HepG2 (cell line): ENCODE data around the gene TTK. TPM values are rescaled to one million over a fixed set of nuclear protein-coding genes. Genes with fewer than 3 reads are reported as not detected.

Experiments
- CEBPG ChIP-seq: IDR thresholded peaks from 2 replicates; pipeline ENCODE4 v1.6.1; 2016
- HCFC1 ChIP-seq: fragments of 150-350 bp; IDR thresholded peaks from 2 replicates; pipeline ENCODE4 v1.6.1; 2014; ENCODE audit warnings: low read depth, low read length
- HNF4A ChIP-seq: sonication (generic); formaldehyde crosslinking; IDR thresholded peaks from 2 replicates; pipeline ENCODE4 v1.4.0; 2020; ENCODE audit warnings: missing genetic modification reagents
- HOXA9 ChIP-seq: sonication (generic); formaldehyde crosslinking; IDR thresholded peaks from 2 replicates; pipeline ENCODE4 v1.8.1; 2022; ENCODE audit warnings: missing genetic modification reagents, mild to moderate bottlenecking, moderate library complexity, borderline replicate concordance
- IRF9 ChIP-seq: sonication (generic); formaldehyde crosslinking; IDR thresholded peaks from 2 replicates; pipeline ENCODE4 v1.8.0; 2022; ENCODE audit warnings: missing genetic modification reagents, mild to moderate bottlenecking, borderline replicate concordance
- MXD1 ChIP-seq: sonication (generic); formaldehyde crosslinking; IDR thresholded peaks from 2 replicates; pipeline ENCODE4 v1.4.0; 2020; ENCODE audit warnings: mild to moderate bottlenecking, missing genetic modification reagents
- SKI ChIP-seq: fragments of 450-650 bp; IDR thresholded peaks from one replicate; pipeline ENCODE4 v1.6.1; 2018; ENCODE audit warnings: mild to moderate bottlenecking; ENCODE audit not compliant: partially characterized antibody
- SNAPC5 ChIP-seq: sonication (generic); formaldehyde crosslinking; IDR thresholded peaks from 2 replicates; pipeline ENCODE4 v1.8.1; 2023; ENCODE audit warnings: mild to moderate bottlenecking, missing genetic modification reagents, borderline replicate concordance
- TCF12 ChIP-seq, 2 experiments: fragments of 450-650 bp in 1 of 2; sonication (generic) in 1 of 2; formaldehyde crosslinking in 1 of 2; IDR thresholded peaks; 2 replicates each; pipeline versions ENCODE4 v1.6.1 to v1.8.0; 2017 to 2022; ENCODE audit warnings: antibody characterized with exemption in 1 of 2, mild to moderate bottlenecking in 1 of 2, missing genetic modification reagents in 1 of 2, moderate library complexity in 1 of 2
- ZBTB10 ChIP-seq: sonication (generic); formaldehyde crosslinking; IDR thresholded peaks from 2 replicates; pipeline ENCODE4 v1.4.0; 2020; ENCODE audit warnings: missing genetic modification reagents, borderline replicate concordance
- ZBTB4 ChIP-seq: sonication (generic); formaldehyde crosslinking; IDR thresholded peaks from 2 replicates; pipeline ENCODE4 v1.4.0; 2020; ENCODE audit warnings: missing genetic modification reagents, mild to moderate bottlenecking, borderline replicate concordance
- ZNF205 ChIP-seq: IDR thresholded peaks from 2 replicates; pipeline ENCODE4 v1.6.1; 2018; ENCODE audit warnings: missing biosample characterization, missing genetic modification reagents
- ZNF446 ChIP-seq: sonication (generic); formaldehyde crosslinking; IDR thresholded peaks from 2 replicates; pipeline ENCODE4 v1.5.0; 2020; ENCODE audit warnings: mild to moderate bottlenecking, missing genetic modification reagents
- ZNF564 ChIP-seq: sonication (generic); formaldehyde crosslinking; IDR thresholded peaks from 2 replicates; pipeline ENCODE4 v1.8.1; 2023; ENCODE audit warnings: mild to moderate bottlenecking, missing genetic modification reagents
- ZNF724P ChIP-seq: sonication (generic); formaldehyde crosslinking; IDR thresholded peaks from 2 replicates; pipeline ENCODE4 v1.8.0; 2022; ENCODE audit warnings: missing genetic modification reagents, borderline replicate concordance
- ZNF768 ChIP-seq: sonication (generic); formaldehyde crosslinking; IDR thresholded peaks from 2 replicates; pipeline ENCODE4 v1.4.0; 2020; ENCODE audit warnings: missing genetic modification reagents
- ZNF777 ChIP-seq: sonication (generic); formaldehyde crosslinking; IDR thresholded peaks from 2 replicates; pipeline ENCODE4 v1.4.0; 2020; ENCODE audit warnings: missing genetic modification reagents
- polyA plus RNA-seq, 8 experiments: library from polyadenylated mRNA; depleted of rRNA in 3 of 8; stranded (reverse) in 7 of 8; unstranded in 1 of 8; fragments of >200 nt; fragmentation: Illumina TruSeq in 4 of 8; extraction: Trizol in 4 of 8; gene quantifications; 2 replicates each; pipeline versions ENCODE4 v1.2.1 to v1.2.3, GENCODE V29; 2011 to 2016; ENCODE audit warnings: low read depth in 4 of 8, missing spikeins in 1 of 8, mixed read lengths in 1 of 8; ENCODE audit not compliant: insufficient read depth in 1 of 8
- total RNA-seq, 5 experiments: library from RNA; depleted of rRNA; stranded (reverse); fragments of >200 nt; fragmentation: Illumina TruSeq; extraction: Trizol; gene quantifications; 2 replicates each; pipeline ENCODE4 v1.2.3, GENCODE V29; 2016; ENCODE audit warnings: low read depth in 1 of 5
- TF ChIP-seq, protein P1 (sequence below): sonication (generic); formaldehyde crosslinking; IDR thresholded peaks from 2 replicates; pipeline ENCODE4 v1.4.0; 2020; ENCODE audit warnings: low read depth, mild to moderate bottlenecking, missing genetic modification reagents
- TF ChIP-seq, protein P2 (sequence below): sonication (generic); formaldehyde crosslinking; IDR thresholded peaks from 2 replicates; pipeline ENCODE4 v1.8.0; 2023; ENCODE audit warnings: mild to moderate bottlenecking, missing genetic modification reagents

The TTK gene
- total and polyA plus RNA-seq, 2 of the 13 experiments (the other 11 are each of a cell fraction or from before 2014, with no cell fraction given) = 8.6 to 33.2 TPM

DNA sequence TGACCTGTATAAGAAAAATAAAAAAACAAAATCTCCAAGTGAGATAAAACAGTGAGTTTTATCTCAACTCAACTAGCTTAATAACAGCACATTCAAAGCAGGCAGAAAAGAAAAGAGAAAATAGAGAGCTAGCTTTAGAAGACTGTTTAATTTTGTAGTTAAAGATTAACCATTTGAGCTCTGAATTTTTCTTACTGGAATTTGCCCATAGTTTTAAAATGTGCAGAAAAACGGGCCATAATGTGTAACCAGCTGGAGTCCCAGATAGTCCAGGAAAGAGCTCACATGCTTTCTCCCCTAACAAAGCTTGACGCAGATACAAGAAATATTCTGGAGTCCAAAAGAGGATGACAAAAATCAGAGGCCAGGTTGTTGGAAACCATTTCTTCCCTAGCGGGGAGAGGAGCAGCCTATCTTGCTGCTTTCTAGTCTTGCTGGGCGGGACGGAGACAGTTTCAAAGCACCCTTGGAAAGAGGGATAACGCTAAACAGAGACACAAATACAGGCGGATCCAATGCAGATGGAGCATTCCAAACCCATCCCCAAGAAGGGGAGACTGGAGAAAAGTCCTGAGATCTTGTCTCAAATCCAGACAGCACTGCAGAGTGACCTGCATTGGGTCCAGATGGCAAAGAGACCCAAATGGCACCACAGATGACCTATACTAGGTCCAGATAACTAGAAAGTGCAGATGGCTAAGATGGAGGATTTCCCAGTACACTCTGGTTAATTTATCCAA is 16.1 kb downstream of the TTK start (continued):
- no peak for TF ChIP-seq ZBTB10 (CRISPR knock-in tag)
- TF ChIP-seq HOXA9 (CRISPR knock-in tag) = no peak
- TF ChIP-seq HCFC1 = no peak
- TF ChIP-seq ZBTB4 (CRISPR knock-in tag) = no peak
- no peak for TF ChIP-seq SKI
- TF ChIP-seq CEBPG (CRISPR knock-in tag) = no peak
- TF ChIP-seq HNF4A (CRISPR knock-in tag) = 0 out of 2 replicates have a peak, but pooled peaks have one; percentile 28
- TF ChIP-seq, protein P1, sequence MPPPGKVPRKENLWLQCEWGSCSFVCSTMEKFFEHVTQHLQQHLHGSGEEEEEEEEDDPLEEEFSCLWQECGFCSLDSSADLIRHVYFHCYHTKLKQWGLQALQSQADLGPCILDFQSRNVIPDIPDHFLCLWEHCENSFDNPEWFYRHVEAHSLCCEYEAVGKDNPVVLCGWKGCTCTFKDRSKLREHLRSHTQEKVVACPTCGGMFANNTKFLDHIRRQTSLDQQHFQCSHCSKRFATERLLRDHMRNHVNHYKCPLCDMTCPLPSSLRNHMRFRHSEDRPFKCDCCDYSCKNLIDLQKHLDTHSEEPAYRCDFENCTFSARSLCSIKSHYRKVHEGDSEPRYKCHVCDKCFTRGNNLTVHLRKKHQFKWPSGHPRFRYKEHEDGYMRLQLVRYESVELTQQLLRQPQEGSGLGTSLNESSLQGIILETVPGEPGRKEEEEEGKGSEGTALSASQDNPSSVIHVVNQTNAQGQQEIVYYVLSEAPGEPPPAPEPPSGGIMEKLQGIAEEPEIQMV (CRISPR knock-in tag) = no peak
- no peak for TF ChIP-seq ZNF777 (CRISPR knock-in tag)
- no peak for TF ChIP-seq IRF9 (CRISPR knock-in tag)
- TF ChIP-seq MXD1 = no peak
- no peak for TF ChIP-seq TCF12 (IDR thresholded peaks at IDR 0.05)
- TF ChIP-seq TCF12 (CRISPR knock-in tag; IDR thresholded peaks at IDR 0.05) = no peak
- no peak for TF ChIP-seq ZNF446
- no peak for TF ChIP-seq ZNF205 (CRISPR knock-in tag)
- 0 out of 2 replicates have a peak, but pooled peaks have one; percentile 26 for TF ChIP-seq SNAPC5 (CRISPR knock-in tag)
- TF ChIP-seq ZNF768 = no peak
- TF ChIP-seq, protein P2, sequence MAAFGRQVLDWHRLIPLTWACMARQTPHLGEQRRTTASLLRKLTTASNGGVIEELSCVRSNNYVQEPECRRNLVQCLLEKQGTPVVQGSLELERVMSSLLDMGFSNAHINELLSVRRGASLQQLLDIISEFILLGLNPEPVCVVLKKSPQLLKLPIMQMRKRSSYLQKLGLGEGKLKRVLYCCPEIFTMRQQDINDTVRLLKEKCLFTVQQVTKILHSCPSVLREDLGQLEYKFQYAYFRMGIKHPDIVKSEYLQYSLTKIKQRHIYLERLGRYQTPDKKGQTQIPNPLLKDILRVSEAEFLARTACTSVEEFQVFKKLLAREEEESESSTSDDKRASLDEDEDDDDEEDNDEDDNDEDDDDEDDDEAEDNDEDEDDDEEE (CRISPR knock-in tag) = no peak
- TF ChIP-seq ZNF564 (CRISPR knock-in tag) = no peak
- TF ChIP-seq ZNF724P (CRISPR knock-in tag) = no peak
